ENCODE data around the gene KIFC3.
"Not testable (repeated sequence)": the region's sequence is repeated elsewhere in the genome, so short reads cannot be mapped to it uniquely, and the experiment has no call there.

KIFC3 gene

DNA sequence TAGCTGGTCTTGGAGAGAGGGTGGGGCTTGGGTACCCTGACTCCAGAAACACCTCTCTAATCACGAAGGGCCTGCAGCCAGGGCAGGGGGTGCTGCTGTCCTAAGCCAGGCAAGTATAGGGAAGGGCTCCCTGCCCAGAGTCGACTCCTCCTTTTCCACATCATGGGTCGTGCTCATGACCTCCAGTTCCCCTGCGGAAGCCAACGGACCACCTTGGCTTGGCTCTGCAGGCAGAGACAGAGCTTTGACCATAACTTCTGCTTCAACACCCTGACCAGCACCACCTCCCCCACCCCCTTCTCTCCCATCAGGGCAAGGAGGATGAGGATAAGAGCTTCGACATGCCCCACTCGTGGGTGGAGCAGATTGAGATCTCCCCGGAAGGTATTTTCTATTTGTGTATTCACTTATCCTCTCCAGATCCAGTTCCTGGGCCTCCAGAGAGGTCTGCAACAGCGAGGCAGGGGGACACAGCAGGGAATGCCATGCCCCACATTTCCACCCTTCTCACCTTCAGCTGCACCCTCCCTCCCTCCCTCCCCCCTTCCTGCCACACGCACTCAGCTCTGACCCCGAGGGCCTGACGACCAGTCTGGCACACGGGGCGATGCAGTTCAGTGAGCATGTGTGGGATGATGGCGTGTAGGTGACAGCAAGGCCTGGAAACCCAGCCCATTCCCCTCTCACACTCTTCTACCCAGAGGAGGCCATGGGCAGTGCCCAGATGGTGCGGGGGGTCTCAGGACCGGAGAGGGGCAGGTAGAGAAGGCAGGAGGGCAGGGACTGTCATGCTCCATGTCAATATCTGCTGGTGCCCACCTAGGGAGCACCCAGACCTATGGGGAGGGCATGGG is 80.7 kb downstream of the KIFC3 start:
- Histone ChIP-seq H3K36me3 (ENCODE audit: control insufficient read depth, insufficient read depth, low read length) (no peaks in the 10 kb centered on the region), H3K56ac (ENCODE audit: low read length) (peak overlapping the region; percentile 22), H3K27ac (ENCODE audit: low read depth, low read length) (no peak overlapping the region), H3K4me3 (ENCODE audit: low read length) (no peak overlapping the region), H3K4ac (ENCODE audit: low read depth, low read length) (no peak overlapping the region), H2BK15ac (replicated peaks; ENCODE audit: low read depth) (no peak overlapping the region), H3K9ac (ENCODE audit: low read length) (no peak overlapping the region), H3K79me2 (ENCODE audit: control insufficient read depth, insufficient read depth, low read length) (no peaks in the 10 kb centered on the region), H3K79me1 (ENCODE audit: low read length) (no peaks in the 10 kb centered on the region), H3K23ac (ENCODE audit: low read length) (no peak overlapping the region), H3K4me2 (ENCODE audit: low read length) (no peak overlapping the region), H4K5ac (ENCODE audit: low read length) (no peak overlapping the region), H3K27me3 (ENCODE audit: insufficient read depth, low read length, poor library complexity) (no peaks in the 10 kb centered on the region), H4K8ac (ENCODE audit: low read depth, low read length) (no peak overlapping the region), H2AK5ac (ENCODE audit: low read length) (no peak overlapping the region), H3K4me1 (ENCODE audit: control insufficient read depth, low read depth, low read length) (no peaks in the 10 kb centered on the region), H2BK120ac (ENCODE audit: low read depth, low read length) (no peak overlapping the region), H3K18ac (ENCODE audit: low read length) (no peak overlapping the region), H2BK5ac (ENCODE audit: low read length) (no peak overlapping the region)
- WGBS (ENCODE audit: extremely low coverage, insufficient coverage, low lambda C conversion rate): no CpG with 5 or more reads among the region's 17 CpGs
- peak; percentile 49 for DNase-seq

DNA sequence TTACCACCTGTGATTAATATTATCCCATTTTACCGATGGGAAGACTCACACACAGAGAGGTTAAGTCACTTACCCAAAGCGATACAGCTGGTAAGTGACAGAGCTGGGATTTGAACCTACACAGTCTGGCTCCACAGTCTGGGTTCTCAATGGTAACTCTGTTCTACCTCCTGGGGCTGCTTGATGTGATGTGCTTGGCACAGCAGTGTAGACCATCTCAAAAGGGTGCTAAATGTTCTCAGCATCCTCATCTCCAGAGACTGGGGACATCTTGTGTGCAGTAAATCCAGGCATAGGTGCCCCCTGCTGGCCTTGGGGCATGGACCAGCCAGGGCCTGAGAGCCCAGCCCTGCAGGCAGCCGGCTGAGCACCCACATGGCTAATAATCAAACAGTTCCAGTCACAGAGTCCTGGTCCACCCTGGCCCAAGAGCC is 82.1 kb downstream of the KIFC3 start:
- Histone ChIP-seq H3K56ac (ENCODE audit: low read length) (no peak overlapping the region), H4K8ac (ENCODE audit: low read depth, low read length) (no peak overlapping the region), H3K4me1 (ENCODE audit: control insufficient read depth, low read depth, low read length) (no peaks in the 10 kb centered on the region)

DNA sequence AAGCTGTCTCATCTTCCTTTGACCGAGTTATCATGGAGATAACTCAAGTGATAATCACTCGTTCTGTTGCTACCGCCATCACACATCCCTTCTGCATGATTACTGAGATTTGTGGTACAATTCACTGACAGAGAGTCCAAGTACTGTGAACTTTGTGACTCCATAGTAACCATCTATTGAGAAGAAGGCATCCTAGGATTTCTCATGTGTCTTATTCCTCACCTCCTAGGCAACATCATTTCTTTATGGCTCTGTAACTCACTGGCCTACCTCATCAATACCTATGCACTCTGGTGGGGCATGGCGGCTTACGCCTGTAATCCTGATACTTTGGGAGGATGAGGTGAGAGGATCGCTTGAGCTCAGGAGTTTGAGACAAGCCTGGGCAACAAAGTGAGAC is 88.2 kb downstream of the KIFC3 start:
- Histone ChIP-seq H3K79me1 (ENCODE audit: low read length) (no peaks in the 10 kb centered on the region), H3K4me1 (ENCODE audit: control insufficient read depth, low read depth, low read length) (no peaks in the 10 kb centered on the region), H3K56ac (ENCODE audit: low read length) (no peak overlapping the region), H3K4me2 (ENCODE audit: low read length) (no peak overlapping the region), H2BK120ac (ENCODE audit: low read depth, low read length) (no peak overlapping the region), H2BK5ac (ENCODE audit: low read length) (no peak overlapping the region), H3K23ac (ENCODE audit: low read length) (no peak overlapping the region), H3K79me2 (ENCODE audit: control insufficient read depth, insufficient read depth, low read length) (no peaks in the 10 kb centered on the region), H3K27me3 (ENCODE audit: insufficient read depth, low read length, poor library complexity) (no peaks in the 10 kb centered on the region), H2BK15ac (replicated peaks; ENCODE audit: low read depth) (no peak overlapping the region), H2AK5ac (ENCODE audit: low read length) (no peak overlapping the region), H3K18ac (ENCODE audit: low read length) (no peak overlapping the region), H3K9ac (ENCODE audit: low read length) (no peak overlapping the region), H4K8ac (ENCODE audit: low read depth, low read length) (no peak overlapping the region), H3K4me3 (ENCODE audit: low read length) (no peak overlapping the region), H3K27ac (ENCODE audit: low read depth, low read length) (no peak overlapping the region), H4K5ac (ENCODE audit: low read length) (no peak overlapping the region), H3K36me3 (ENCODE audit: control insufficient read depth, insufficient read depth, low read length) (no peaks in the 10 kb centered on the region), H3K4ac (ENCODE audit: low read depth, low read length) (no peak overlapping the region)
- DNase-seq: no peak
- WGBS (ENCODE audit: extremely low coverage, insufficient coverage, low lambda C conversion rate): no CpG with 5 or more reads among the region's 6 CpGs

More for the DNA sequence above, 82.1 kb downstream of the KIFC3 start:
- no peak overlapping the region for H3K18ac ChIP-seq (ENCODE audit: low read length)
- no peak overlapping the region for H3K4ac ChIP-seq (ENCODE audit: low read depth, low read length)
- no peak overlapping the region for H4K5ac ChIP-seq (ENCODE audit: low read length)
- no peak overlapping the region for H3K4me2 ChIP-seq (ENCODE audit: low read length)
- WGBS (ENCODE audit: extremely low coverage, insufficient coverage, low lambda C conversion rate): no CpG with 5 or more reads among the region's 3 CpGs
- H2BK5ac ChIP-seq (ENCODE audit: low read length): no peak overlapping the region
- H3K27ac ChIP-seq (ENCODE audit: low read depth, low read length): no peak overlapping the region
- H3K79me2 ChIP-seq (ENCODE audit: control insufficient read depth, insufficient read depth, low read length): no peaks in the 10 kb centered on the region
- H3K27me3 ChIP-seq (ENCODE audit: insufficient read depth, low read length, poor library complexity): no peaks in the 10 kb centered on the region
- no peaks in the 10 kb centered on the region for H3K36me3 ChIP-seq (ENCODE audit: control insufficient read depth, insufficient read depth, low read length)
- no peak overlapping the region for H3K23ac ChIP-seq (ENCODE audit: low read length)
- no peak overlapping the region for H3K9ac ChIP-seq (ENCODE audit: low read length)
- H2AK5ac ChIP-seq (ENCODE audit: low read length): no peak overlapping the region
- DNase-seq: peak; percentile 57
- no peak overlapping the region for H3K4me3 ChIP-seq (ENCODE audit: low read length)
- H2BK15ac ChIP-seq (replicated peaks; ENCODE audit: low read depth): no peak overlapping the region
- H3K79me1 ChIP-seq (ENCODE audit: low read length): no peaks in the 10 kb centered on the region
- no peak overlapping the region for H2BK120ac ChIP-seq (ENCODE audit: low read depth, low read length)

DNA sequence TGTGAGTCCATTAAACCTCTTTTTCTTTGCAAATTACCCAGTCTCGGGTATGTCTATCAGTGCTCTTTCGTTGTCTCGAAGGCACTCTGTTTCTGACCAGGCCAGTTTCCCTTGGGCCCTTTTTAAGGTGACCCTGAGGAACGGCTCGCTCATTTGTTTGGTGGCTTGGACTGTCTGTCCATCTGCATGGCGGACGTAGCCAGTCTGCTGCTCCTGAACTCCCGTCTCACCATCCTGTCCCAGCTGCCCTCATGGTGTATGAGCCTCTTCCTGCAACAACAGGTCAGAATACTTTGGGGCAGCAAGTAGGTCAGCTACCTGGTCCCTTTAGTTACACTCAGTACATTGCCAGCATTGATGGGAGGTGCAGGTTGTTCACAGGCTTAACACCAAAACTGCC is 88.7 kb downstream of the KIFC3 start:
- DNase-seq: no peak
- no peak overlapping the region for H3K27ac ChIP-seq (ENCODE audit: low read depth, low read length)
- H3K9ac ChIP-seq (ENCODE audit: low read length): no peak overlapping the region
- H3K4me3 ChIP-seq (ENCODE audit: low read length): no peak overlapping the region
- H3K79me2 ChIP-seq (ENCODE audit: control insufficient read depth, insufficient read depth, low read length): no peaks in the 10 kb centered on the region
- no peak overlapping the region for H2BK5ac ChIP-seq (ENCODE audit: low read length)
- no peak overlapping the region for H4K8ac ChIP-seq (ENCODE audit: low read depth, low read length)
- H3K79me1 ChIP-seq (ENCODE audit: low read length): no peaks in the 10 kb centered on the region
- no peak overlapping the region for H3K23ac ChIP-seq (ENCODE audit: low read length)
- H3K4ac ChIP-seq (ENCODE audit: low read depth, low read length): no peak overlapping the region
- no peaks in the 10 kb centered on the region for H3K36me3 ChIP-seq (ENCODE audit: control insufficient read depth, insufficient read depth, low read length)
- no peak overlapping the region for H2BK15ac ChIP-seq (replicated peaks; ENCODE audit: low read depth)
- no peak overlapping the region for H4K5ac ChIP-seq (ENCODE audit: low read length)
- no peak overlapping the region for H2BK120ac ChIP-seq (ENCODE audit: low read depth, low read length)
- H3K4me1 ChIP-seq (ENCODE audit: control insufficient read depth, low read depth, low read length): no peaks in the 10 kb centered on the region
- WGBS (ENCODE audit: extremely low coverage, insufficient coverage, low lambda C conversion rate): no CpG with 5 or more reads among the region's 8 CpGs
- no peaks in the 10 kb centered on the region for H3K27me3 ChIP-seq (ENCODE audit: insufficient read depth, low read length, poor library complexity)
- no peak overlapping the region for H3K18ac ChIP-seq (ENCODE audit: low read length)
- no peak overlapping the region for H2AK5ac ChIP-seq (ENCODE audit: low read length)
- no peak overlapping the region for H3K56ac ChIP-seq (ENCODE audit: low read length)
- no peak overlapping the region for H3K4me2 ChIP-seq (ENCODE audit: low read length)

DNA sequence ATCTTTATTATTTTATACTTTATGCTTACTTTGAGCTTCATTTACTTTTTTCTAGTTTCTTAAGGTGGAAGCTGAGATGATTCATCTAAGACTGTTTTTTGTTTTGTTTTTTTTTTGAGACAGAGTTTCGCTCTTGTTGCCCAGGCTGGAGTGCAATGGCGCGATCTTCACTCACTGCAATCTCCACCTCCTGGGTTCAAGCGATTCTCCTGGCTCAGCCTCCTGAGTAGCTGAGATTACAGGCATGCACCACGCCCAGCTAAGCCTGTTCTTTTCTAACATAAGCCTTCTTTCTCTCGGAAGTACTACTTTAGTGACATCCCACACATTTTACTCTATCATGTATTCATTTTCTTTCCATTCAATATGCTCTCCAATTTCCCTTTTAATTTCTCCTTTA is 89.7 kb downstream of the KIFC3 start:
- not testable (repeated sequence) for H2BK15ac ChIP-seq (replicated peaks; ENCODE audit: low read depth); H3K27ac ChIP-seq (ENCODE audit: low read depth, low read length); H3K18ac ChIP-seq (ENCODE audit: low read length); H3K4ac ChIP-seq (ENCODE audit: low read depth, low read length); H3K36me3 ChIP-seq (ENCODE audit: control insufficient read depth, insufficient read depth, low read length); H2BK120ac ChIP-seq (ENCODE audit: low read depth, low read length); H3K56ac ChIP-seq (ENCODE audit: low read length); H2BK5ac ChIP-seq (ENCODE audit: low read length); H3K27me3 ChIP-seq (ENCODE audit: insufficient read depth, low read length, poor library complexity); H2AK5ac ChIP-seq (ENCODE audit: low read length); H3K79me1 ChIP-seq (ENCODE audit: low read length); H3K9ac ChIP-seq (ENCODE audit: low read length); H3K4me3 ChIP-seq (ENCODE audit: low read length); DNase-seq; H3K23ac ChIP-seq (ENCODE audit: low read length); H4K8ac ChIP-seq (ENCODE audit: low read depth, low read length); H3K4me2 ChIP-seq (ENCODE audit: low read length); H3K4me1 ChIP-seq (ENCODE audit: control insufficient read depth, low read depth, low read length); H3K79me2 ChIP-seq (ENCODE audit: control insufficient read depth, insufficient read depth, low read length); H4K5ac ChIP-seq (ENCODE audit: low read length)
- no CpG with 5 or more reads among the region's 6 CpGs for WGBS (ENCODE audit: extremely low coverage, insufficient coverage, low lambda C conversion rate)

GRCh38 chr16:57711993-57712392 is 90.3 kb downstream of the KIFC3 start:
- Histone ChIP-seq H2AK5ac (ENCODE audit: low read length) (no peak overlapping the region), H3K18ac (ENCODE audit: low read length) (no peak overlapping the region), H3K4me1 (ENCODE audit: control insufficient read depth, low read depth, low read length) (no peaks in the 10 kb centered on the region), H3K4me3 (ENCODE audit: low read length) (no peak overlapping the region), H2BK15ac (replicated peaks; ENCODE audit: low read depth) (no peak overlapping the region), H3K23ac (ENCODE audit: low read length) (no peak overlapping the region), H3K27ac (ENCODE audit: low read depth, low read length) (no peak overlapping the region), H3K79me1 (ENCODE audit: low read length) (no peaks in the 10 kb centered on the region), H4K8ac (ENCODE audit: low read depth, low read length) (no peak overlapping the region), H4K5ac (ENCODE audit: low read length) (no peak overlapping the region), H3K36me3 (ENCODE audit: control insufficient read depth, insufficient read depth, low read length) (no peaks in the 10 kb centered on the region), H3K4ac (ENCODE audit: low read depth, low read length) (no peak overlapping the region), H3K9ac (ENCODE audit: low read length) (no peak overlapping the region), H3K4me2 (ENCODE audit: low read length) (no peak overlapping the region), H3K27me3 (ENCODE audit: insufficient read depth, low read length, poor library complexity) (no peaks in the 10 kb centered on the region), H2BK120ac (ENCODE audit: low read depth, low read length) (no peak overlapping the region), H3K56ac (ENCODE audit: low read length) (no peak overlapping the region), H2BK5ac (ENCODE audit: low read length) (no peak overlapping the region), H3K79me2 (ENCODE audit: control insufficient read depth, insufficient read depth, low read length) (no peaks in the 10 kb centered on the region)
- no CpG with 5 or more reads among the region's 3 CpGs for WGBS (ENCODE audit: extremely low coverage, insufficient coverage, low lambda C conversion rate)
- no peak for DNase-seq
